COLO668 (cell line): ENCODE data around the gene CRYGS.
A peak's percentile ranks its signal among the peaks of the same experiment; 100 is the strongest.
"Not testable (repeated sequence)": the region's sequence is repeated elsewhere in the genome, so short reads cannot be mapped to it uniquely, and the experiment has no call there.

Experiments used
- DNase-seq: peaks from one replicate; lab custom pipeline; 2025; ENCODE audit not compliant: unreplicated experiment; lab: John Stamatoyannopoulos, UW

Gene CRYGS

DNA sequence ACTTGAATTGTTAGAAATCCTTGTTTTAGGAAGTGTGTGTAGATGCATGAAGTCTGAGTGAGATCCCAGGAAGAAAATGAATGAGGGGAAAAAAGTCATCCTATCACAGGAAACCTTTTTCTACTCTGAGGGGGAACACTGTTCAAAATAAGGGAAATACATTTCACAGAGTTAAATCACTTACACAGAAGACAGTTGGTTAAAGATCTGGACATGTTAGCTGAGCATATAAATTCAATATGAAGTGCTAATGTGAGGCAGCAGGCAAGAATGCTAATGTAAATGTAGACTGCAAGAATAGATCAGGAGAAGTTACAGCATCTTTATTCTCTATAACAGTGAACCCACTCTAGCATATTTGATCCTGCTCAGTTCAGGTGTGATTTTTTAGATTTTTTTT lies 20.4 kb upstream of the CRYGS start:
- no peak for DNase-seq

DNA sequence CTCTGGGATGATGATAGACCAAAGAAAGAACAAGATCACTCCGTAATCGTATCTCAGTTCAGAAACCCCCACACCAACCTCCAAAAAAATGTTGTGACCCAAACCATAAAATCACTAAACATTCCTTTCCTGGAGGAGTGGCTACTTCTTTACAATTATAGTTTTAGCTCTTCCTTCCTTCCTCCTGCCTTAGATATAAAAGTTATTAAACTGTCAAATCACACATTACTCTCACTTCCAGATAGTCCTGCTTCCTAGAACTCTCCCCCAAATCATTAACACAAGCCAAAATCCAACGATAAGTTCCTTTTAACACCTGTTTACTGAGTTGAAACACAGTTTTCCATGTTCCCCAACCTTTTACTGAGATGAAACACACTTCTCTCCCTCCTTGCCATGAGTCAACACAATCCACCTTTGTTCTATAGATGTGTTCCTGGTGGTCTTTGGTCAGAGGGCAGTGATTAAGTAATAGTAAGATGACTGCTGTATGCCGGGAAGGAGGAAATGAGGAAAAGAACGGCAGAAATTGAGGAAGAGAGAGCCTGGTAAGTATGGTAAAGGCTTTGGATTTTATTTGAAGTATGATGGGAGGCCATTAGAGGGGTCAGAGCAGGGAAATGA lies 8.3 kb upstream of the CRYGS start:
- no peak for DNase-seq

DNA sequence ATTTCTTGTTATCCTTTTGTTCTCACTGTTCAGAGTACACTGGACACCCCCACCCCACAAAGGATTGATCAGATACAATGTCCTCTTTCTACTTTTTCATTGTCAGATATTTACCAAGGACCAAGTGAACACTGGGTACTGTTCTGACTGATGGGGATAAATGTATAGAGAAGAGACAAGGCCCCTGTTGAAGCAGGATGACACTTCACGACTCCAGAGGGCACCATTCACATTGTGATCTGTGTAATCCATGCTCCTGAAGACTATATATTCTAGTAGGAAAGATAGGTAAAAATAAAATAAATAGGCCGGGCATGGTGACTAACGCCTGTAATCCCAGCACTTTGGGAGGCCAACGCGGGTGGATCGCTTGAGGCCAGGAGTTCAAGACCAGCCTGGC lies 7.2 kb upstream of the CRYGS start:
- no peak for DNase-seq

GRCh38 chr3:186549497-186549896 lies 5.3 kb upstream of the CRYGS start:
- DNase-seq: no peak

- DNase-seq: no peak
These were observed 3.3 kb downstream of the CRYGS start for GRCh38 chr3:186540835-186541226.

- peak; percentile 53 for DNase-seq
These were observed 3.9 kb downstream of the CRYGS start for GRCh38 chr3:186540221-186540834.

GRCh38 chr3:186538779-186539178 lies 5.4 kb downstream of the CRYGS start:
- DNase-seq: no peak

GRCh38 chr3:186536883-186537844 lies 7.0 kb downstream of the CRYGS start:
- DNase-seq: no peak

- DNase-seq: no peak
These were observed 10.0 kb downstream of the CRYGS start for GRCh38 chr3:186534113-186534669.

DNA sequence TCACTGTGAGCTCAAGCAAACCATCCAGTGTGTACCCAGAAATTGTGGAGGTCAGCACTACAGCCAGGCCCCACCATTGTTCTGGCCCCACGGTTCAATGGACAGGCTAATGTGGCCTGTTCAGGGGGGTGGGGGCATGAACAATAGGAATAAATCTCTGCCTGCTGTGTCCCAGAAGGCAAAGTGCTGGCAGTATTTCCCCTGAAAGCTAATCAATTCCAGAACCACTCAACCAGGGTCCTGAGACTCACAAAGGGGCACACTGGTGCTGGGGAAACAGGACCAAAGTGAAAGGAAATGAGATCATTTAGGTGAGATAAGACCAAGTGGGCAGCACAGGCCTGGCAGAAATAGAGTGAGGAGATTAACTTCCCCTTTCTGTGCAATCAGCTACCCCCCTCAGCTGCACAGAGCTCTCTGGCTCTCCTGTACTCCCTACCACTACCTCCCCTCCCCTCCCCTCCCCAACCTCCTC lies 11.5 kb downstream of the CRYGS start:
- DNase-seq: no peak

GRCh38 chr3:186531694-186532093 lies 12.5 kb downstream of the CRYGS start:
- DNase-seq: not testable (repeated sequence)

DNA sequence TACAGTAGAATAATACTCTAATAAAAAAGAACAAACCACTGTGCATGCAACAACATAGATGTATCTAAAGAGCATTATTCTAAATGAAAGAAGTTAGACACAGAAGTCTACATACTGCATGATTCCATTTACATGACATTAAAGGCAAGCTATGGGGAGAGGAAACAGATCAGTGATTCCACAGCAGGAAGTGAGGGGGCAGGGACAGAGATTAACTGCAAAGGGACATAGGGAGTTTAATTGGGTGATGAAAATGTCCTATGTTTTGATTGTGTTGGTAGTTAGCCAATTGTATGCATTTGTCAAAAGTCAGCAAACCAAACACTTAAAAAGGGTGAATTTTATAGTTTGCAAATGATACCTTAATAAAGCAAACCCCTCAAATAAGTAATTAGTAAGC lies 13.8 kb downstream of the CRYGS start:
- no peak for DNase-seq

DNA sequence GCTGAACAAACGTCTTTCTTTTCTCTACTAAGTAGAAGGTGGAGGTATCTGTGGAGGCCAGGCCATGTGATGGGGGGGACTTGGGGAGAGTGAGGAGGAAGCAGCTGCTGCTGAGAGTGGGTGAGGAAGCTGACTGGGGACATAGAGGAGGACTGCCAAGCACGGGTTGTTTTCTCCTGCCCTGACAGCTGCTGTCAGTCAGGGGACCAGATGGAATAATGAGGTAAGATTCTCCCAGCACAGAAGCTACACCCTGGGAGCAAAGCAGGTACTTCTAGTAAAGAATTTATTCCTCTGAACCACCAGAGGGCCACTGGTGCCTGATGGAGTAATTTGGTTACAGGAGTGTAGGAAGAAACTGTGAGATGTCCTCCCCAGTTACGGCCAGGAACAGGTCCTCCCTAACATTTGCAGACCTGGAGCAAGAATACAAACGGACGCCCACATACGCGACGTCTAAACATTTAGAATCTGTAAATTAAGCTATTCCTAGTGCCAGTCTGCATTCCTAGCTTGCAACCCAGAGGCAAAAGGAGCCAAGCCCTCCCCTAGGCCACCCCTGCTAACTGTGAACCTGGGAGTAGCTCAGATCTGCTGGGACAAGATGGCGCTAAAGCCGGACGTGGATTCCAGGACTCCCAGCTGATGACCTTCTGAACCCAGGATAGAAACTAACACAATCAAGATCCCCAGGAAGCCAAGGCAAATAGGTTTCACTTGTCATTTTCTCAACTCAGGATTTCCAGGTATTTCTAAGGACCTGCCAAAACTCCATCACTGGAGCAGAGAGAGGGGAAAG lies 14.8 kb downstream of the CRYGS start:
- DNase-seq: no peak

- no peak for DNase-seq
These were observed 17.9 kb downstream of the CRYGS start for GRCh38 chr3:186526256-186526606.

DNA sequence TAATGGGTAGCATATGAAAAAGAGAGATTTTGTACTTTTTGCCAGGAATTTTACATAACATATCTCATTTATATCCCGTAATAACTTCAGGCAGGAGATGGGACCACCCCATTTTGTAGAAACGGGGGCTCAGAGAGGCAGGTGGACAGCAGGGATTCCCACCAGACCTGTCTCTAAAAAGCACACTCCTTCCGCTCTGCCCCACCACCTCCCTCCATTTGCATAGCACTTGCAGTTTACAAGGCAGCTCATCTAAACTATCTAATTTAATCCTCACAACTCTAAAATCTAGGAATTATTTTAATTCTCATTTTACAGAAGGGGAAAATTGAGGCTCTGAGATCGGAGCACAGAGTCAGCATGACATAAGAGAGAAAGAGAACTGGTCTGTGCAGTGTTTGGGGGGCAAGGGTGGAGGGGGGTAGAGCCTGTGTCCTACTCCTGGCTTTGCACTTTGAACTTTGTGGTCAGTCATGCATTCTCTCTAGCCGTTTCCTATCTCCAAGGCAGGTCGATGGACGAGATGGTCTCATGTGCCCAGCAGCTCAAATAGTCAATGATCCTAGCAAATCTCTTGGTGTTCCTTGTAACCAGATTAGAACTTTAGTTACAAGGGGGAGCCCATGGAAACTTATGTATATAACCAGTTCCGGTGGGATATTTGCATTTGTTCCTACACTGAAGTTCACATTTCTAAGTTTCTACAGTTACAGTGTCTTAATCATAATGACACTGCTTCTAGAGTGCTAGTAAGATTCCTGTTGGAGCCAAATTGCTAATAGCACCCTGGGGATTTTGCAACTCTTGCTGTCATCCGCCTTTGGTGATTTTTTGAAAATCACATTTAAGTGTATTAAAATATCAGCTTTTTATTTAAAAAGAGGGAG lies 18.6 kb downstream of the CRYGS start:
- DNase-seq: no peak

DNA sequence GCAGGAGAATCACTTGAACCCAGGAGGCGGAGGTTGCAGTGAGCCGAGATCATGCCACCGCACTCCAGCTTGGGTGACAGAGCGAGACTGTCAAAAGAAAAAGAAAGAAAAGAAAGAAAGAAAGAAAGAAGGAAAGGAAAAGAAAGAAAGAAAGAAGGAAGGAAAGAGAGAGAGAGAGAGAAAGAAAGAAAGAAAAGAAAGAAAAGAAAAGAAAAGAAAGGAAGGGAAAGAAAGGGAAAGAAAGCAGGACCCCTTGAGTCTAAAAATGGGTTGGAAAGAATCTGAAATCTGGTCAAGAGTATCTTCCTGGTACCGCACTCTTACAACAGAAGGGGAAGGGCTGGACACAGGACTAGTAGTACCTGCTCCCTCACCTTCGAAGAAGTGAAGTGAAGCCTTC lies 19.6 kb downstream of the CRYGS start:
- DNase-seq: no peak

DNA sequence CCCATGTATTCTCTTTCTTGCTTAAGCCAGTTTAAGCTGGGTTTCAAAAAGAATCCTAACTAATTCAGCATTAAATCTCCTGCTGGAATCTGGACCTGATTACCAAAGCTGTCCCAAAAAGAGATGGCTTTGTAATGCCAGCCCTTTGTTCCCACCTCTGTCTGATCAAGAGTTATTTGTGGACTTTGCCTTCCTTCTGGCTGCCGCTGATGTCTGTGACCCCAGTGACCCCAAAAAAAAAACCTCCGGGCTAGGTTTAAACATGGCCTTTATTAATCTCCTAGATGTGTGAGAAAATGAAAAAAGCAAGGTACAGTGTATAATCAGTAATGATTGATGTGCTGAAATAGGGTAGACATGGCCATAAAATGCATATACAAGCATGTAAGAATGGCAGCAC lies 20.7 kb downstream of the CRYGS start:
- DNase-seq: no peak

DNA sequence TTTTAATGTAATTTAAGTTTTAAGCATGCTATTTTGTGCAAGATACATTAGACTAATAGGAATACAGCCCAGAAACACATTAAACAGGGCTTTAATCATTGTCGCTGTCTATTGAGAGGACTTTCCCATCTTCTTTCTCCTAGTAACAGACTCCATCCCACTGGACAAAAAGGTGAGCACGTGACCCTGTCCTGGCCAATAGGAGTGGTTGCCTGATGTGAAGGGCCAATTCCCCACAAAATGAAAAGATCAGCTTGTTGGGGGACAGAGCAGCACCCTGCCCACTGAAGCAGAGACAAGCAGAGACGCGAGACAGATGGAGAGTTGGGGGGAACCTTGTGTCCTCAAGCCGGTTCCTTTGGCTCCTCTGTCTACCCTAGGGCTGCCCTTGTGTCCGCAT lies 21.2 kb downstream of the CRYGS start:
- no peak for DNase-seq

GRCh38 chr3:186520957-186521842 lies 23.0 kb downstream of the CRYGS start:
- no peak for DNase-seq
